Cortex of kidney (tissue), 1 donor: Measurements from ENCODE around the gene MME.

Source experiments
- DNase-seq: peaks from one replicate; lab custom pipeline; 2025; lab: John Stamatoyannopoulos, UW

The MME gene

GRCh38 chr3:155079746-155080487, at the start of gene MME:
Gene MME (plus strand): TSS chr3:155080319. CDS start chr3:155084168, 3,849 bp downstream.
- no peak for DNase-seq

- no peak for DNase-seq
These were observed 48.9 kb upstream of the MME start for GRCh38 chr3:155031186-155031585.

GRCh38 chr3:155032918-155033317, 47.2 kb upstream of the MME start:
- DNase-seq, result no peak

- no peak for DNase-seq
These were observed 45.3 kb upstream of the MME start for GRCh38 chr3:155034786-155035185.

GRCh38 chr3:155035553-155035952, 44.6 kb upstream of the MME start:
- no peak for DNase-seq

- DNase-seq, result no peak
These were observed 42.5 kb upstream of the MME start for GRCh38 chr3:155037508-155038202.

GRCh38 chr3:155038203-155038554, 41.9 kb upstream of the MME start:
- DNase-seq, result no peak

GRCh38 chr3:155046935-155047334, 33.2 kb upstream of the MME start:
- DNase-seq, result no peak

- DNase-seq, result no peak
These were observed 32.4 kb upstream of the MME start for GRCh38 chr3:155047672-155048071.

- no peak for DNase-seq
These were observed 30.2 kb upstream of the MME start for GRCh38 chr3:155049959-155050358.

- no peak for DNase-seq
These were observed 27.6 kb upstream of the MME start for GRCh38 chr3:155052470-155052869.

- DNase-seq, result no peak
These were observed 26.4 kb upstream of the MME start for GRCh38 chr3:155053756-155054155.

- DNase-seq, result no peak
These were observed 15.2 kb upstream of the MME start for GRCh38 chr3:155064920-155065319.

- no peak for DNase-seq
These were observed 14.6 kb upstream of the MME start for GRCh38 chr3:155065537-155065936.

GRCh38 chr3:155069729-155070128, 10.4 kb upstream of the MME start:
- no peak for DNase-seq

- DNase-seq, result no peak
These were observed 9.8 kb upstream of the MME start for GRCh38 chr3:155070316-155070715.

GRCh38 chr3:155070932-155071387, 9.2 kb upstream of the MME start:
- no peak for DNase-seq

GRCh38 chr3:155075200-155075599, 4.9 kb upstream of the MME start:
- no peak for DNase-seq

GRCh38 chr3:155076888-155077287, 3.2 kb upstream of the MME start:
- no peak for DNase-seq

GRCh38 chr3:155078711-155079467, 1.2 kb upstream of the MME start:
- DNase-seq, result no peak

- no peak for DNase-seq
These were observed 712 bp upstream of the MME start for GRCh38 chr3:155079468-155079745.

GRCh38 chr3:155080692-155081091, 573 bp downstream of the MME start:
- no peak for DNase-seq

GRCh38 chr3:155083313-155083905, 3.3 kb downstream of the MME start:
- DNase-seq, result no peak
